K562 (cell line): ENCODE results near the gene SCRN2. TPM values are rescaled to one million over a fixed set of nuclear protein-coding genes. Genes with fewer than 3 reads are reported as not detected.
A peak's percentile ranks its signal among the peaks of the same experiment; 100 is the strongest.

Source experiments
- ATAC-seq: fragments of 200-7000 bp; cut with Tn5 transposase; 3 replicates; pipeline ENCODE4 v1.9.1; 2020; ENCODE audit warnings: moderate library complexity
- BruUV-seq: library from RNA; stranded (reverse); fragments of 400-500 nt; replicated peaks from 2 replicates; lab custom pipeline; 2021; lab: Mats Ljungman, UMichigan
- CTCF ChIA-PET: fragments of 300-600 bp; formaldehyde crosslinking; extraction: SDS; loops from one replicate; lab custom pipeline; 2021; ENCODE audit warnings: low intra/inter-chr PET ratio; lab: Yijun Ruan, JAX
- POLR2A ChIA-PET: fragments of 300-600, 350-650 bp; sonication (Branson Sonifier 250); formaldehyde crosslinking; extraction: SDS; loops from one replicate; lab custom pipeline; 2021; ENCODE audit warnings: antibody characterized with exemption, inconsistent platforms; lab: Yijun Ruan, JAX
- DNase-seq, 4 experiments: peaks; one replicate each; pipeline versions ENCODE4 v3.0.0 to v3.0.0-alpha.2; 2011 to 2018; ENCODE audit warnings: low spot score in 3 of 4, mixed read lengths in 3 of 4; ENCODE audit errors: extremely low read depth in 1 of 4
- FAIRE-seq: peaks from 2 replicates; lab custom pipeline; 2011; peaks lifted over from hg19 to GRCh38; lab: Jason Lieb, UNC
- H2AFZ ChIP-seq: 2 replicates; pipeline ENCODE4 v1.6.0; 2011; ENCODE audit warnings: low read depth, low read length, control low read depth, inconsistent platforms
- H3K27ac ChIP-seq: fragments of 200-600 bp; 3 replicates; pipeline ENCODE4 v1.8.0; 2011; ENCODE audit warnings: low read depth, mild to moderate bottlenecking, control low read depth, inconsistent platforms, low read length, moderate library complexity, mixed read lengths; ENCODE audit errors: extremely low read depth
- H3K27me3 ChIP-seq, 2 experiments: fragments of 300-600 bp in 1 of 2; 2 replicates in 1 of 2; 3 replicates in 1 of 2; pipeline versions ENCODE4 v1.6.0 to v1.8.0; 2011; ENCODE audit warnings: inconsistent platforms in 2 of 2, low read length in 2 of 2, mild to moderate bottlenecking in 1 of 2, mixed read lengths in 1 of 2, moderate library complexity in 1 of 2; ENCODE audit not compliant: control insufficient read depth in 2 of 2, insufficient read depth in 2 of 2
- H3K36me3 ChIP-seq: fragments of 300-600 bp; 3 replicates; pipeline ENCODE4 v1.8.0; 2011; ENCODE audit warnings: mild to moderate bottlenecking, low read length, inconsistent platforms; ENCODE audit not compliant: control insufficient read depth, insufficient read depth
- H3K4me1 ChIP-seq, 2 experiments: fragments of 200-600 bp in 1 of 2; replicated peaks in 1 of 2; 2 replicates in 1 of 2; 3 replicates in 1 of 2; pipeline versions ENCODE4 v1.5.1 to v1.8.0; 2011; ENCODE audit warnings: inconsistent platforms in 2 of 2, low read length in 2 of 2, mild to moderate bottlenecking in 1 of 2, mixed read lengths in 1 of 2, moderate library complexity in 1 of 2; ENCODE audit not compliant: control insufficient read depth in 2 of 2, insufficient read depth in 2 of 2
- H3K4me2 ChIP-seq: 2 replicates; pipeline ENCODE4 v1.6.1; 2011; ENCODE audit warnings: low read length, control low read depth, inconsistent platforms, mixed read lengths; ENCODE audit not compliant: insufficient read depth
- H3K4me3 ChIP-seq: fragments of 200-600 bp; sonication (generic), shearing (Covaris generic); 2 replicates; pipeline ENCODE4 v1.5.1; 2016; ENCODE audit warnings: control low read depth, inconsistent platforms
- H3K79me2 ChIP-seq: fragments of 200-600 bp; 3 replicates; pipeline ENCODE4 v1.8.0; 2011; ENCODE audit warnings: low read length, inconsistent platforms; ENCODE audit not compliant: control insufficient read depth, insufficient read depth
- H3K9ac ChIP-seq, 2 experiments: 2 replicates each; pipeline versions ENCODE4 v1.6.0 to v1.6.1; 2011; ENCODE audit warnings: low read depth in 2 of 2, low read length in 2 of 2, control low read depth in 1 of 2, inconsistent platforms in 1 of 2, mild to moderate bottlenecking in 1 of 2, mixed read lengths in 1 of 2; ENCODE audit not compliant: insufficient read depth in 1 of 2
- H3K9me1 ChIP-seq: one replicate; pipeline ENCODE4 v1.6.0; 2011; ENCODE audit warnings: inconsistent platforms, mild to moderate bottlenecking, low read length, moderate library complexity; ENCODE audit not compliant: control insufficient read depth, insufficient read depth
- H3K9me3 ChIP-seq: replicated peaks from 2 replicates; pipeline ENCODE4 v1.5.1; 2011; ENCODE audit warnings: low read depth, low read length, inconsistent platforms; ENCODE audit not compliant: control insufficient read depth, insufficient read depth
- H4K20me1 ChIP-seq: replicated peaks from 2 replicates; pipeline ENCODE4 v1.6.1; 2011; ENCODE audit warnings: low read length, inconsistent platforms, mixed read lengths; ENCODE audit not compliant: control insufficient read depth, insufficient read depth
- BCOR ChIP-seq: fragments of 450-650 bp; IDR thresholded peaks from 2 replicates; pipeline ENCODE4 v1.6.1; 2016
- FOXA1 ChIP-seq: fragments of 450-650 bp; IDR thresholded peaks from 2 replicates; pipeline ENCODE4 v1.6.1; 2016; ENCODE audit warnings: mild to moderate bottlenecking, borderline replicate concordance
- KDM1A ChIP-seq, 2 experiments: fragments of 450-650 bp; IDR thresholded peaks; 2 replicates each; pipeline ENCODE4 v1.6.1; 2016; ENCODE audit warnings: mild to moderate bottlenecking in 2 of 2
- NFIC ChIP-seq: fragments of 450-650 bp; IDR thresholded peaks from 2 replicates; pipeline ENCODE4 v1.6.1; 2017; ENCODE audit warnings: mild to moderate bottlenecking, inconsistent platforms
- RBM25 ChIP-seq: fragments of 200-400 bp; formaldehyde crosslinking; IDR thresholded peaks from 2 replicates; pipeline ENCODE4 v1.6.1; 2018; ENCODE audit warnings: low read length, low read depth, moderate library complexity; ENCODE audit not compliant: severe bottlenecking
- SAFB2 ChIP-seq: fragments of 200-400 bp; formaldehyde crosslinking; IDR thresholded peaks from 2 replicates; pipeline ENCODE4 v1.6.1; 2018; ENCODE audit warnings: borderline replicate concordance, low read length, low read depth, moderate library complexity; ENCODE audit not compliant: severe bottlenecking
- SMAD1 ChIP-seq: fragments of 150-350 bp; IDR thresholded peaks from 2 replicates; pipeline ENCODE4 v1.6.1; 2014; ENCODE audit warnings: low read length, low read depth; ENCODE audit not compliant: partially characterized antibody
- UBTF ChIP-seq, 2 experiments: IDR thresholded peaks; 2 replicates each; pipeline ENCODE4 v1.6.1; 2012; ENCODE audit warnings: improper control_type of control experiment in 2 of 2, low read depth in 2 of 2, low read length in 2 of 2, borderline replicate concordance in 1 of 2
- WGBS: fragments of 100-300 bp; shearing (Covaris generic); methylation state at CpG from one replicate; pipeline ENCODE4 v1.1.6; 2016; ENCODE audit warnings: low coverage, mixed read lengths; ENCODE audit not compliant: insufficient coverage; ENCODE audit errors: missing lambda C conversion rate; 5-methylcytosine and 5-hydroxymethylcytosine counted together
- in situ Hi-C: fragments of 300-500 bp; cut with MboI; formaldehyde crosslinking; loops from 4 replicates; pipeline ENCODE4 v1.15.0; 2018; ENCODE audit warnings: inconsistent platforms, mixed read lengths
- intact Hi-C: fragments of 100-400 bp; cut with micrococcal nuclease; formaldehyde crosslinking; loops from 2 replicates; pipeline ENCODE4 v1.14.2; 2022
- polyA plus RNA-seq, 8 experiments: library from polyadenylated mRNA; depleted of rRNA in 4 of 8; stranded (reverse) in 5 of 8; unstranded in 3 of 8; fragments of >200 nt; fragmentation: Nextera tagmentation in 2 of 8; fragmentation: Illumina TruSeq in 1 of 8; extraction: Ambion mirVana in 2 of 8; extraction: Trizol in 1 of 8; gene quantifications; 2 replicates each; pipeline versions ENCODE4 v1.2.1 to v1.2.3, GENCODE V29; 2011 to 2014; ENCODE audit warnings: inconsistent platforms in 1 of 8, missing spikeins in 1 of 8
- total RNA-seq, 7 experiments: library from RNA; depleted of rRNA in 6 of 7; stranded (reverse); fragments of >200 nt in 6 of 7; fragmentation: Illumina TruSeq in 2 of 7; extraction: Trizol in 2 of 7; gene quantifications; 2 replicates each; pipeline versions ENCODE4 v1.2.1 to v1.2.3, GENCODE V29; 2011 to 2021; ENCODE audit warnings: low replicate concordance in 1 of 7
- TF ChIP-seq, protein P1 (sequence below): sonication (generic); formaldehyde crosslinking; IDR thresholded peaks from 2 replicates; pipeline ENCODE4 v1.8.0; 2022; ENCODE audit warnings: mild to moderate bottlenecking, missing genetic modification reagents

SCRN2 gene
- total and polyA plus RNA-seq, 9 of the 15 experiments (the other 6 are each of a cell fraction or from before 2014, with no cell fraction given): 0.25 to 32.9 (median 13.6) TPM

GRCh38 chr17:47840001-47840741 lies 902 bp downstream of the SCRN2 start:
- FAIRE-seq: peak; percentile 52
- POLR2A ChIA-PET: interaction anchor here (0.8 to 1.9 kb wide), 8 partner anchors 9 to 131 kb away, joined by 3 to 10 read pairs (median 5); partner anchors contain the start of genes CDK5RAP3, LRRC46 and MRPL10
- peak overlapping the region; percentile 91 for H3K4me3 ChIP-seq
- no peaks in the 10 kb centered on the region for H4K20me1 ChIP-seq
- H3K79me2 ChIP-seq: peaks cover 12% of the 10 kb centered on the region
- CTCF ChIA-PET: interaction anchor here (1.6 to 5.9 kb wide), 4 partner anchors 13 to 107 kb away, joined by 4 to 171 read pairs (median 18); no protein-coding TSS in a partner anchor
- peak overlapping the region; percentile 84 to 93 for H3K9ac ChIP-seq
- no TSS peak for BruUV-seq
- H2AFZ ChIP-seq: peak overlapping the region; percentile 99
- intact Hi-C loops (loop anchor here (2.0 to 10.0 kb wide), 2 partner anchors 107 to 295 kb away; no protein-coding TSS in a partner anchor), in situ Hi-C loops (loop anchor here (5.0 kb wide), 2 partner anchors 52 to 177 kb away; no protein-coding TSS in a partner anchor)
- DNase-seq: no peak
- H3K4me2 ChIP-seq: peak overlapping the region; percentile 86
- WGBS: 64% methylated on average over 14 of the region's 17 CpGs
- H3K4me1 ChIP-seq: peaks cover 33 to 52% of the 10 kb centered on the region in 2 experiments
- H3K36me3 ChIP-seq: peaks cover 20% of the 10 kb centered on the region; the same call in 1 of the 3 replicates
- no peaks in the 10 kb centered on the region for H3K9me1 ChIP-seq
- peak overlapping the region; percentile 75 for H3K27ac ChIP-seq
- H3K27me3 ChIP-seq: no peaks in the 10 kb centered on the region
- H3K9me3 ChIP-seq: no peaks in the 10 kb centered on the region
- TF ChIP-seq KDM1A (IDR thresholded peaks at IDR 0.05) (peak in 1 of 2 experiments; percentile 36; a peak in 1 of 4 replicates), RBM25 (peak; percentile 74), NFIC (peak; percentile 76), BCOR (0 out of 2 replicates have a peak, but pooled peaks have one; percentile 68), SAFB2 (no peak), UBTF (IDR thresholded peaks at IDR 0.05; ENCODE audit: borderline replicate concordance in 1 of 2, low read depth in 2 of 2, low read length in 2 of 2) (0 out of 4 replicates have a peak, but pooled peaks of 1 of the 2 experiments have one; percentile 6), SMAD1 (no peak), FOXA1 (no peak)
- TF ChIP-seq, protein P1, sequence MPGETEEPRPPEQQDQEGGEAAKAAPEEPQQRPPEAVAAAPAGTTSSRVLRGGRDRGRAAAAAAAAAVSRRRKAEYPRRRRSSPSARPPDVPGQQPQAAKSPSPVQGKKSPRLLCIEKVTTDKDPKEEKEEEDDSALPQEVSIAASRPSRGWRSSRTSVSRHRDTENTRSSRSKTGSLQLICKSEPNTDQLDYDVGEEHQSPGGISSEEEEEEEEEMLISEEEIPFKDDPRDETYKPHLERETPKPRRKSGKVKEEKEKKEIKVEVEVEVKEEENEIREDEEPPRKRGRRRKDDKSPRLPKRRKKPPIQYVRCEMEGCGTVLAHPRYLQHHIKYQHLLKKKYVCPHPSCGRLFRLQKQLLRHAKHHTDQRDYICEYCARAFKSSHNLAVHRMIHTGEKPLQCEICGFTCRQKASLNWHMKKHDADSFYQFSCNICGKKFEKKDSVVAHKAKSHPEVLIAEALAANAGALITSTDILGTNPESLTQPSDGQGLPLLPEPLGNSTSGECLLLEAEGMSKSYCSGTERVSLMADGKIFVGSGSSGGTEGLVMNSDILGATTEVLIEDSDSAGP: 0 out of 2 replicates have a peak, but pooled peaks have one; percentile 41
- TF ChIP-seq, all 486 proteins: peak for 6
- no peak; the same call in 2 of the 3 replicates for ATAC-seq
